ENCODE results near the gene KCNQ2.
"Not testable (repeated sequence)": the region's sequence is repeated elsewhere in the genome, so short reads cannot be mapped to it uniquely, and the experiment has no call there.

Gene KCNQ2

GRCh38 chr20:63490416-63490815, 18.0 kb upstream of the KCNQ2 start:
- no peak for DNase-seq

GRCh38 chr20:63488315-63489251, 16.1 kb upstream of the KCNQ2 start:
- no peak for DNase-seq

- DNase-seq: no peak
Observed at GRCh38 chr20:63487781-63488241, 15.4 kb upstream of the KCNQ2 start.

- DNase-seq: no peak
Observed at GRCh38 chr20:63487116-63487764, 14.8 kb upstream of the KCNQ2 start.

- no peak for DNase-seq
Observed at GRCh38 chr20:63486300-63486855, 13.9 kb upstream of the KCNQ2 start.

- no peak for DNase-seq
Observed at GRCh38 chr20:63484651-63485403, 12.4 kb upstream of the KCNQ2 start.

GRCh38 chr20:63484236-63484635, 11.8 kb upstream of the KCNQ2 start:
- no peak for DNase-seq

GRCh38 chr20:63483834-63484233, 11.4 kb upstream of the KCNQ2 start:
- no peak for DNase-seq

GRCh38 chr20:63482021-63482587, 9.6 kb upstream of the KCNQ2 start:
- no peak for DNase-seq

GRCh38 chr20:63481503-63481902, 9.0 kb upstream of the KCNQ2 start:
- no peak for DNase-seq

GRCh38 chr20:63479695-63480419, 7.4 kb upstream of the KCNQ2 start:
- DNase-seq: not testable (repeated sequence)

GRCh38 chr20:63478346-63479302, 6.2 kb upstream of the KCNQ2 start:
- no peak for DNase-seq

GRCh38 chr20:63477944-63478343, 5.5 kb upstream of the KCNQ2 start:
- DNase-seq: no peak

- no peak for DNase-seq
Observed at GRCh38 chr20:63477061-63477616, 4.7 kb upstream of the KCNQ2 start.

GRCh38 chr20:63475209-63475608, 2.8 kb upstream of the KCNQ2 start:
- no peak for DNase-seq

GRCh38 chr20:63473555-63474449, 1.3 kb upstream of the KCNQ2 start:
- DNase-seq: no peak

GRCh38 chr20:63472862-63473390, 471 bp upstream of the KCNQ2 start:
- no peak for DNase-seq

GRCh38 chr20:63471717-63471980, 806 bp downstream of the KCNQ2 start:
- no peak for DNase-seq

GRCh38 chr20:63471002-63471716, 1.3 kb downstream of the KCNQ2 start:
- no peak for DNase-seq
